ENCODE data around the gene PER2.

Gene PER2

GRCh38 chr2:238270606-238271005 lies 17.8 kb downstream of the PER2 start:
- no peak for FAIRE-seq
- no peak for DNase-seq (ENCODE audit: insufficient read length, low spot score)

GRCh38 chr2:238269741-238270140 lies 18.7 kb downstream of the PER2 start:
- DNase-seq (ENCODE audit: insufficient read length, low spot score) (no peak), FAIRE-seq (no peak)

GRCh38 chr2:238267884-238268680 lies 20.3 kb downstream of the PER2 start:
- no peak for DNase-seq (ENCODE audit: insufficient read length, low spot score)
- FAIRE-seq: no peak

- FAIRE-seq (no peak), DNase-seq (ENCODE audit: insufficient read length, low spot score) (no peak)
These were observed 21.1 kb downstream of the PER2 start for GRCh38 chr2:238267341-238267710.

GRCh38 chr2:238265605-238266004 lies 22.8 kb downstream of the PER2 start:
- no peak for FAIRE-seq
- DNase-seq (ENCODE audit: insufficient read length, low spot score): no peak

- no peak for DNase-seq (ENCODE audit: insufficient read length, low spot score)
- no peak for FAIRE-seq
These were observed 24.3 kb downstream of the PER2 start for GRCh38 chr2:238264072-238264460.

GRCh38 chr2:238263204-238264071 lies 25.0 kb downstream of the PER2 start:
- DNase-seq (ENCODE audit: insufficient read length, low spot score) (peak; percentile 90), FAIRE-seq (peak; percentile 80)

- DNase-seq (ENCODE audit: insufficient read length, low spot score): no peak
- peak; percentile 51 for FAIRE-seq
These were observed 25.8 kb downstream of the PER2 start for GRCh38 chr2:238262496-238263122.

GRCh38 chr2:238261718-238262375 lies 26.6 kb downstream of the PER2 start:
- DNase-seq (ENCODE audit: insufficient read length, low spot score) (no peak), FAIRE-seq (no peak)

GRCh38 chr2:238260883-238261282 lies 27.5 kb downstream of the PER2 start:
- FAIRE-seq: no peak
- DNase-seq (ENCODE audit: insufficient read length, low spot score): no peak

- FAIRE-seq: no peak
- DNase-seq (ENCODE audit: insufficient read length, low spot score): no peak
These were observed 29.1 kb downstream of the PER2 start for GRCh38 chr2:238259061-238260020.

GRCh38 chr2:238257786-238258700 lies 30.4 kb downstream of the PER2 start:
- FAIRE-seq (no peak), DNase-seq (ENCODE audit: insufficient read length, low spot score) (no peak)

- FAIRE-seq (peak; percentile 70), DNase-seq (ENCODE audit: insufficient read length, low spot score) (peak; percentile 93)
These were observed 31.8 kb downstream of the PER2 start for GRCh38 chr2:238256594-238257104.

- no peak for DNase-seq (ENCODE audit: insufficient read length, low spot score)
- no peak for FAIRE-seq
These were observed 32.3 kb downstream of the PER2 start for GRCh38 chr2:238256111-238256510.

- no peak for FAIRE-seq
These were observed 32.8 kb downstream of the PER2 start for GRCh38 chr2:238255636-238256035.

GRCh38 chr2:238255151-238255551 lies 33.3 kb downstream of the PER2 start:
- DNase-seq (ENCODE audit: insufficient read length, low spot score): no peak
- FAIRE-seq: no peak

More at GRCh38 chr2:238255636-238256035, 32.8 kb downstream of the PER2 start:
- no peak for DNase-seq (ENCODE audit: insufficient read length, low spot score)

GRCh38 chr2:238254095-238254723 lies 34.2 kb downstream of the PER2 start:
- no peak for FAIRE-seq

More at GRCh38 chr2:238254095-238254723, 34.2 kb downstream of the PER2 start:
- no peak for DNase-seq (ENCODE audit: insufficient read length, low spot score)

All from HTR-8/SVneo (cell line).